Central memory CD4-positive, alpha-beta T cell (primary cell): ENCODE data around the gene PCDH15.

ENCODE experiments used
- DNase-seq: peaks from one replicate; pipeline ENCODE4 v3.0.0; 2022

The PCDH15 gene

DNA sequence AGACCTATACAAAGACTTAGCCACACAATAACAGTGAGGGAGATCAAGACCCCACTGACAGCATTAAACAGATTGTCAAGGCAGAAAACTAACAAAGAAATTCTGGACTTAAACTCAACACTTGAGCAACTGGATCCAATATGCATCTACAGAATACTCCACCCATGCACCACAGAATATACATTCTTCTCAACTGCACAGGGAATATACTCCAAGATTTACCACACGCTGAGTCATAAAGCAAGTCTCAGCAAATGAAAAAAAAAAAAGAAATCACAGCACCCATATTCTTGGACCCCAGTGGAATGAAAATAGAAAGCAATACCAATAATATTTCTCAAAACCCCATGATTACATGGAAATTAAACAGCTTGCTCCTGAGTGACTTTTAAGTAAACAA is 680.2 kb downstream of the PCDH15 start:
- DNase-seq: no peak

DNA sequence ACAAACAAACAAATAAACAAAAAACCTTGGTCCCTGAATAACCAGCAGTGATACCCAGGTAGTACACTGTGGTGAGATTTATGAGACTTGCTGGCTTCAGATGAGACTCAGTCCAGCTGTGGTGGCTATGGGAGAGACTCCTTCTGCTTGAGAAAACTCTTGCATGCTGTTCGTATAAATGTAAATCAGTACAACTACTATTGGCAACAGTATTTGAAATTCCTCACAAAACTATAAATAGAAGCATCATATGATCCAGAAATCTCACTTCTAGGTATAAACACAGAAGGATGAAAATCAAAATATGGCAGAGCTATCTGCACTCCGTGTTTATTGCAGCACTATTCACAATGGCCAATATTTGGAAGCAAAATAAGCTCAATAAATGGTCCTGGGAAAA is 692.1 kb downstream of the PCDH15 start:
- DNase-seq: no peak

DNA sequence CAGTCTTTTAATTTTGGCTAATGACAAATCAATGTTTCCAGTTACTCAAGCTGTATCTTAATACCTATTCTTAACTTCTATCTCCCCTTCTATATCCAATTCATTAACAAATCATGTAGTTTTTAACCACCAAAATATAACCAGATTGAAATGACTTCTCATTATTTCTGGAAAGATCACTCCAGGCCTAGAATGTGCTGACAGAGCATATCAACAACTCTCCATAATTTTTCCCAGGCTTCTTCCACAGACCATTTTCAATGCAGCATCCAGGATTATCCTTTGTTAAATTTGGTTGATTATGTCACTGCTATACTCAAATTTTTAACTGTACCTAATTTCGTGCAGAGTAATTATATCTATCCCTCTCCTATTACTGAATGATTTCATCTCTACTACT is 704.1 kb downstream of the PCDH15 start:
- DNase-seq: no peak

DNA sequence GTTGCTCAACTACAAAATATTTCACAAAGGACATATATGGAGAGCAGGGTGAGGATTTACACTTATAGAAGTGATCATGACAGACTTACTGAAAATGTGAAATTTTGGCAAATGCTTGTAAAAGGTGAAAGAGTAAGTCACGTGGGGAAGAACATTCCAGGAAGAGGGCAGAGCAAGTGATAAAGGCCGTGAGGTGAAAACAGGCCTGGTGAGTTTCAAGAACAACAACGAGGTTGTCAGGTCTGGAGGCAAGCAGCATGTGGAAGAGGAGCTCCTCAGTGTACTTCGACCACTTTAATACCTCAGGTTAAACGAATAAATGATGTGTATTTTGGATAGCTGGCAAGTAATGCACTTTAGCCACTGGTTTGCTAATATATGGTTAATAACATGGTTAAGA is 706.7 kb downstream of the PCDH15 start:
- no peak for DNase-seq

DNA sequence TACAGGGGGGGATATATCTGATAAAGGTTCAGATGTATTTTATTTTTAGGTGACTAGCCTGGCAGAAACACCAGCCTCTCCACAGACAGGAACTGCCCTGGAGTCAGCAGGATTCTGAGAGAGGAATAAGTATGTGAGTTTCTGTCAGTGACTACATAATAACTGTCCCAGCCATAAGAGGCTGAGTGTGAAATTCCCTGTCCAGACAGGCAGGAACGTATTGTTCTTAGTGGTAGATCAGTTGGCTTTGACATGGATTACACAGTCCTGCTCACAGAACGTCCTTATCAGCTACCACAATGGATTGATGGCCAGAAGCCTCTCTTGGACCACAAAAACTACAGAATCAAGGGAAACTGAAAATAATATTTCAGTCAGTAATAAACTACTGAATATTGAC is 709.8 kb downstream of the PCDH15 start:
- DNase-seq: no peak

DNA sequence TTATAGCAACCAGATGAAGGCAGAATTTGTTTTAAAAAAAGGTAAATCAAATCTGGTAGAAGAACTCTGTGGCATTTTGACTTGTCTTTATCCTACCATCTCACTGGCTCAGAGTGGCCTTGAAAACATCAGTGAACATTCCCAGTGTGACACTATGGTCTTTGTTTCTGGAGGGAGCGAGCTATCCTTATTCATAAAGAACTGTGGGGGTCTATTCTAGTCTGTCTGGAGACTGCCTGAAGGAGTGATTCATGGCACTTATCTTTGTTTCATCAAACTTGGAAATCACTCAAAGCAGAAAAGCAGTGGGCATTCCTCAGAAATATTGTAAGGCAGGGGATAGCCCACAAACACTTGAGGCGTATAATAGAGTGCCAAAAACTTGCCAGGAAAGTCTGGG is 719.1 kb downstream of the PCDH15 start:
- DNase-seq: no peak

DNA sequence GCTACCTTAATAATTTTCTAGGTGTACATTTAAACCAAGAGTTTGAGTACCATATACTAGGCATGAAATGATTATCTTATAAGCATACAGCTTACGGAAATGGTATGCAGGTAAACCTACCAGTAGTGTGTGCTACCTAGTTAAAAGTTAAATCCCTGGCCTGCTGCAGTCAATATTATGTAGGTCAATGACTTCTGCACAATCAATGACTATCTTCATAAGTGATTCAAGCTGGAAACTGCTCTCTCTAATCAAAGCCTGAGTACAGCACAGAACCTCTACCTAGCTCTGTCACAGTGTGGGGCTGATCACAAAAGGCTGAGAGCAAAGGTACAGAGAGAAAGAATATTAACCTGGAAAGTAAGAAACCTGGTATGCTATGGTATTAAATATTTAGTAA is 733.7 kb downstream of the PCDH15 start:
- DNase-seq: no peak

DNA sequence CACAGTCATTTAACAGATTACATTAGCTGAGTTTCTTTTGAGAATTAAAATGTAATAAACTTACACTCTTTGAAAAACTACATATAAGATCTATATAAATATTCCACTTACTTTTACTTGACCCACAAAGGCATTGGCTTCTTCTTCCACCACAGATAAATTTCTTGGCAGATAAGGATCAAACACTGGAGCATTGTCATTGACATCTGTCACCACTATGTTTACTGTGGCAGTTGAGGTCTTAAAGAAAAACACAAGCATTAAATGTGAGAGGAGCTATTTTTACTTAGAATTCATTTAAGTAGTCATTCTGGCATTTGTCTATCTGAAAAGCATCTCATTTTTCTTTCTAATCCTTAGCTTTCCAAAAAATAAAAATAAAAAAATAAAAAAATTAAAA is 734.4 kb downstream of the PCDH15 start:
- DNase-seq: no peak

DNA sequence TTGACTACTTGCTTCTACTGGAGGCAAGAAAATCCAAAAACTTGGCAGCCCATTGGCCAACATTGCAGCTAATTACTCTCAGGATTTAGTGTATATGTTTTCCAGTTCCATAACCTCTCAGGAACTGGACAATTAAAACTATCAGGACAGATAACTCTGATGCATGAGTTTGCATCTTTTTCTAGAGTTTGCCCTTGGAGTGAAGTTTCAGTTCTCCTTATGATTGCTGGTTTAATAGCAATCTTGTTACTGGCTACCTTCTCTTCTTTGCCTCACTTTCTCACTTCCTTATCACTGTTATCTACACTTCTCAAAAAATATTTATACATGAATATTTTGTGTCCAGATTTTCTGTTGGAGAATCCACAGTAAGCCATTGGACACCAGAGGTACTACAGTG is 735.9 kb downstream of the PCDH15 start:
- no peak for DNase-seq

DNA sequence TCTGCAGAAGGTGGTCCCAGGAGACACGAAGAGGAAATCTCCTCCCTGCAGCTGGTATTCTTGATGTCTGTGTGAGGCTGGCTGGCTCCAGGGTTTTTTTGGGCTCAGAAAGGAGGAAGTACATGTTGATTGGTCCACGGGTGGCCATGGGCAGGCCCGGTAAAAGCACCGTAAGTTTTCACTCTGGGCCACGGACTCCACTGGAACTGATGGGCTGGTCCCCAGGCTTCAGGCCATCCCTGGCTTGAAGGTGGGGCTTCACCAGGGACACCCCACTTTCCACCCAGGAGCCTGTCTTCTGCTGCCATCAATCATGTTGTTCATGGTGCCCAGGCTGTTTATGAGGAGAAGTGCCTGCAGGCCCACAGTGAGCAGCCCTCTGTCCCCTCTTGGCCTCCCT is 736.8 kb downstream of the PCDH15 start:
- DNase-seq: no peak

DNA sequence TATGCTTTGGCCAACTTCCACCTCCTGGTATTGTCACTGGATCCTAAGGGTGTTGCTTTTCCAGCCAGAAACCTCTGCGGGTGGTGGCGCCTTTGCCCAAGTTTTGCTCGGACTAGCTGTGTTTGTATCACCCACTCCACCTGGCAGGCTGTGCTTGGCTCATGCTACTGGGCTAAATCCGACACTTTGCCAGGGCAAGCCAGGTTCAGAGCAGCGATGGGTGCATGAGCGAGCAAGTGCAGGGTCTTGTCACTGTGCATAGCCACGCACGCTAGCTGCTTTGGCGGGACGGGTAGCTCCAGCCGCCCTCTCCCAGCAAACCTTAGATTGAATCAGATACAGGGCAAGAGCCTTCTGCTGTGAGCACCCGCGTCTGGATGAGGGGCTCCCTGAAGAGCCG is 737.5 kb downstream of the PCDH15 start:
- DNase-seq: no peak

DNA sequence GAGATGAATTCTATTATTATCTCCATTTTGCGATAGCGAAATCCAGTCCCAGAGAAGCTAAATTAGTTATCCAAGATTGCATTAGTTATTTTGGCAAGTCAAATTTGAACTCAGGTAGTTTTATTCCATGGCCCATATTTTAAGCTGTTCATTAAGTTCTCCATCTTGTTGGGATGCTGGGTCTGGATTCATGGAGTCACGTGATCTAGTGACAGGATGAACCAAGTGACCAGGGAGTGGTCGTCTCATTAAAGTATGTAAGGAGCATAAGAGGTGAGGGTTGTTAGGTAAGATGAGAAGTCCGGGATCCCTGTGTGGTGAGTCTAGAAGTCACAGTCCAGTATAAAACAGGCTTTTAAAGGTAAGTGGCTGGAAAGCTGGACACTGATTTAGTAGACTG is 740.5 kb downstream of the PCDH15 start:
- no peak for DNase-seq

DNA sequence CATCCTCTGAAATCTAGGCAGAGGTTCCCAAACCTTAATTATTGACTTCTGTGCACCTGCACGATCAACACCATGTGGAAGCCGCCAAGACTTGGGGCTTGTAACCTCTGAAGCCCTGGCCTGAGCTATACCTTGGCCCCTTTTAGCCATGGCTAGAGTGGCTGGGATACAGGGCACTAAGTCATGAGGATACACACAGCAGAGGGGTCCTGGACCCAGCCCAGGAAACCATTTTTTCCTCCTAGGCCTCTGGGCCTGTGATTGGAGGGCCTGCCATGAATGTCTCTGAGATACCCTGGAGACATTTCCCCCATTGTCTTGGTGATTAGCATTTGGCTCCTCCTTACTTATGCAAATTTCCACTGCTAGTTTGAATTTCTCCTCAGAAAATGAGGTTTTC is 743.7 kb downstream of the PCDH15 start:
- DNase-seq: no peak

DNA sequence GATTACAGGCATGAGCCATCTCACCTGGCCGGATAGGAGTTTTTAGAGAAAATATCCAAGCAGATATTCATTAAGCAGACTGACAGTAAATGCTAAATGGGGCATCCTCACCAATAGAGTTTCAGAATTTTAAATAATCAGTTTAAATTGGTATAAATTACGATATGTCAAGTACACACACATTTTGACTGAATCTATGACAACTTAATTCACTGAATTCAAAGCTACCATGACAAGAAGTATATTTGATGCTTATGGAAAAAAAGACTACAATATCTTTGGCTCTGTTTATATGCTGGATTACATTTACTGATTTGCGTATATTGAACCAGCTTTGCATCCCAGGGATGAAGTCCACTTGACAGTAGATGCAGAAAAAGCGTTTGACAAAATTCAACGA is 774.7 kb downstream of the PCDH15 start:
- DNase-seq: no peak

DNA sequence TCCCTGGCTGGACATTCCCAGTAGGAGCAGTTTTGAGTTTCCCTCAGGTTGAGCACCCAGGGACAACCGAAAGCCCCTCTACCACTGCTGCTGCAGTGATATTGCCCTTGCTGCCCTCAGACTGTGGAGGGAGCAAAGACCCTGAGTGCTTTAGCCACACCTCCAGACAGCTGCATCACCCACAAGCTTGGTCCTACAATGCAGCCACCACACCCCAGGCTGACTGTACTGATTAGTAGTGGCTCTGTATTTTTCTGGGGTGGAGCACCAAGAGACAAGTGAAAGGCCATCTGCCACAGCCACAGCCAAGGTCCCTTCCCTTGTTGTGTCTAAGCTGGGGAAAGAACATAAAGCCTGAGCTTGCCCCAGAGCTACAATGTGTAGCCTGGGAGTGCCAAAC is 789.9 kb downstream of the PCDH15 start:
- no peak for DNase-seq

DNA sequence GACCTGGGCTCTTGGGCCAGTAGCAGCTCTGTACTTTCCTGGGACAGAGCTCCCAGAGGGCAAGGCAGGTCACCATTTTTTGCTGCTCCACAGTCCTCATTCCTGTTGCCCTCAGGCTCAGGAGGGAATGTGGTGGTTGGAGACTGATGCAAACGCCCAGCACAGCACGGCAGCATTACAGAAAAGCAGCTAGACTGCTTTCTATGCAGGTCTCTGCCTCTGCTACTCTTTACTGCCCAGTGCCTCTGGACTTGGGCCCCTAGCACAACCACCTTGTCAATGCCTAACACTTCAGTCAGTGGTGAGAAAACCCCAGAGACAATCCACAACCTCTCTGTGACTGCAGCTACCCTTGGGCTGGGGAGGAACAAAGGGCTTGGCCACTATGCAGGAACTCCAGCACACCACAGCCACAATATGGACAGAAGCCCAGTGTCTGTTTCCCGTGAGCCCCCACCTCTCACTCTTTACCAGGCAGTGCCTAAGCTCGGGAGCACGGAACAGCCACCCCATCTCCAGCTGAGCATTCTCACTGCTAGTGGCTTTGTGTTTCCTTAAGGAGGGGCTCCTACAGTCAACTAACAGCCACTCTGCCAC is 790.6 kb downstream of the PCDH15 start:
- DNase-seq: no peak

DNA sequence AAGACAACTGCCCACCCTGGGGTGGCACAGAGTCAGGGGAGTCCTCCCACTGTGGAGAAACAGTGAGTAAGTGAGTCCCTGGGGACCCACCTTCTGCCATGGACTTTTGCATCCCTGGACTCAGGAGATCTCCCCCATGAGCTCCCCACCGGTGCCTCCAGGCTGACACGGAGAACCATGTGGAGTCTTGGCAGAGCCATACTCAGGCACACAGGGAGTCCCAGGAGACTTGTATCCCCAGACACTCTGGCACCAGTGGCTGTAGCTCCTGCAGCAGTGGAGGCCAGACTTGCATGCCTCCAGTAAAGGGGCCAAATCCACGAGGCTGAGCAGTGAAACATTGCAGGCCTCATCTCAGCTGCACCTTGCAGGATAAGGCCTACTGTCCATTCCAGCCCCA is 791.4 kb downstream of the PCDH15 start:
- no peak for DNase-seq

DNA sequence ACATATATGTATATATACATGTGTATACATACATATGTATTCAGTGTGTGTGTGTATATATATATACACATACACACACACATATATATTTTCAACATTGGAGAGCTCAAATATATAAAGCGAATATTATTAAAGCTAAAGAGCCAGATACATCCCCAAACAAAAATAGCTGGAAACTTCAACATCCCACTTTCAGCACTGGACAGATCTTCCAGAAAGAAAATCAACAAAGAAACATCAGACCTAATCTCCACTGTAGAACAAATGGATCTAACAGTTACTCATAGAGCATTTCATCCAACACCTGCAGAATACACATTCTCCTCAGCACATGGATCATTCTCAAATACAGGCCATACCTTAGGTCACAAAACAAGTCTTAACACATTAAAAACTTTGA is 799.0 kb downstream of the PCDH15 start:
- no peak for DNase-seq

DNA sequence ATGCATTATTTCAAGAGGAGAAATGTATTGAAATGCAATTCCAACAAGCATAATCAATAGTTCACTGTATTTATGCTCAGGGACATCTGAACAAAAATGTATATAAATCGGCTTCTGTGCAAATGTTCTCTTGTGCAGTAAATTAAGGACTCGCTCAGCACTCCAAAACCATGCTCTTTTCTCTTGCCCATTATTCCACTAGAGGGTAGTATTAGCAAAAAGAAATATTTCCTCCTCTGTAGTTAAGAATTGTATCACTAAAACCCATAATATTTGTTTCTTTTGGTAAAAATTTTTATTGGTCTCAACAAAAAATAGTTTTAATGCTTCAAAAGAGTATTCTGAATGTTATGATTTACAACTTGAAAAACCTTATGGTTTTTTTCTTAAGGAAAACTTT is 803.1 kb downstream of the PCDH15 start:
- no peak for DNase-seq

DNA sequence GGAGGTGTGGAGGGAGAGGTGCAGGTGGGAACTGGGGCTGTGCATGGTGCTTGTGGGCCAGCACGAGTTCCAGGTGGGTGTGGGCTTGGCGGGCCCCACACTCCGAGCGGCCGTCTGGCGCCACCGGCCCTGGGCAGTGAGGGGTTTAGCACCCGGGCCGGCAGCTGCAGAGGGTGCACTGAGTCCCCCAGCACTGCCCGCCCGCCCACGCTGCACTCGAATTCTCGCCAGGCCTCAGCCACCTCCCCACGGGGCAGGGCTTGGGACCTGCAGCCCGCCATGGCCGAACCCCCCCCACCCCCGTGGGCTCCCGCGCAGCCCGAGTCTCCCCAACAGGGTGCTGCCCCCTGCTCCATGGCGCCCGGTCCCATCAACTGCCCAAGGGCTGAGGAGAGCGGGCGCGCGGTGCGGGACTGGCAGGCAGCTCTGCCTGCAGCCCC is 810.2 kb downstream of the PCDH15 start:
- DNase-seq: no peak

DNA sequence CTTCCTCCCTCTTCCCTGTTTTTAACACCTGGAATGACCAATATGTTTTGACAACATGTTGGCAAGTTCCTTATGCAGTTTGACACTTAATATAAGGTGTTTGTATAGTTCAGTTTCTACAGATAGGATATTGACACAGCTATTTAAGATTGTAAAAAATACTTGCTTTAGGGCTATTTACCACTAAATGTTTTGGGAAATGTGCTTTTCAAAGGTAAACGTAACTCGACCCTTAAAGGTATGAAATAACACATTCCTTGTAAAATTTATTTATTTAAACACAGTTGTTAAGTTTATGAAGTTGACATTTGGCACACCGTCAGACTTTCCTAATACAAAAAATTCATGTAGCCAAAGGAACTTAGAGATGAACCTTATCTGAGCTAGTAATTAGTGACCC is 817.6 kb downstream of the PCDH15 start:
- DNase-seq: no peak

DNA sequence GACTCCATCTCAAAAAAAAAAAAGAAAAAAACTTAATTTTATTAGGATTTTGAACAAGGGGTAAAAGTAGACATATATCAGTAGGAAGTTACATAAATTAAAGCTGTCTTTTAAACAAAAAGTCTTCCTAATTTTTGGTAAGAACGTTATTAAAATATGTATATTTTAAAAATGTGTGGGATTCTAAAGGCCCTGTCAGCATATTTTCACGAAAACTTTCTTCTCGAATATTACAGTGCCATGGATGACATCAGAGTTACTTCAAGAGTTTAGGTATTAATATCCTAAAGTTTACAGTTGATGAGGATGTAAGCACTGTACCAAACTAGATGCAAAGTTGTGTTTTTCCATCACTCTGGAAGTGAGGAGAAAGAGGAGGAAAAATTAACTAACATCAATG is 820.8 kb downstream of the PCDH15 start:
- no peak for DNase-seq

DNA sequence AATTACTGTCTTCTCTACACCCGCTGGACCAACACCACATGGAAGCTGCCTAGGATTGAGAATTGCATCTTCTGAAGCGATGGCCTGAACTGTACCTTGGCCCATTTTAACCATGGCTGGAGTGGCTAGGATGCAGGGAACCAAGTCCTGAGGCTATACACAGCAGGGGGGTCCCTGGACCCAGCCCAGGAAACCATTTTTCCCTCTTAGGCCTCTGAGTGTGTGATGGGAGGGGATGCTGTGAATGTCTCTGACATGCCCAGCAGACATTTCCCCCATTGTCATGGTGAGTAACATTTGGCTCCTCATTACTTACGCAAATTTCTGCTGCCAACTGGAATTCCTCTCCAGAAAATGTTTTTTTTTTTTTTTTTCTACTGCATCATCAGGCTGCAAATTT is 822.7 kb downstream of the PCDH15 start:
- DNase-seq: no peak

DNA sequence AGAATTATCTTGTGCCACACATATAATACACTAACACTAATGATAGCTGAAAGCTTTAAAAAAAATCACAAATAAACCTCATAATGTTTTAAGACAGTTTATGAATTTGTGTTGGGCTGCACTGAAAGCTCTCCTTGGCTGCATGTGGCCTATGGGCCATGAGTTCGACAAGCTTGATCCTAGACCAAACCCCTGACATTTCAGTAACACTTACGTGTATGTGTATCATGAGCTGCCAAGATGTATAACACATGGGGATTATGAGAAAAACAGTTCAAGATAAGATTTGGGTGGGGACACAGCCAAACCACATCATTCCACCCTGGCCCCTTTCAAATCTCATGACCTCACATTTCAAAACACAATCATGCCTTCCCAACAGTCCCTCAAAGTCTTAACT is 823.8 kb downstream of the PCDH15 start:
- DNase-seq: no peak

DNA sequence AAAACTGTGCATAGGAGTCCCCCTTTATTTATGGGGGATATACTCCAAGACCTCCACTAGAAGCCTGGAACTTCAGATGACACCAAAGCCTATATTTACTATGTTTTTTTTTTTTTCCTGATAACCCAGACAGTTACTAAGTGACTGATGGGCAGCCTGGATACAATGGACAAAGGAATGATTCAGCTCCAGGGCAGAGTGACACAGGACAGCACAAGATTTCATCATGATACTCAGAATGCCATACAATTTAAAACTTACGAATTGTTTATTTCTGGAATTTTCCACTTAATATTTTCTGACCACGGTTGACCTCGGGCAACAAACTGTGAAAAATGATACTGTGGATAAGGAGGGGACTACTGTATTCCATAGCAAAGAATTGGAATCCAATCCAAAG is 843.6 kb downstream of the PCDH15 start:
- no peak for DNase-seq

DNA sequence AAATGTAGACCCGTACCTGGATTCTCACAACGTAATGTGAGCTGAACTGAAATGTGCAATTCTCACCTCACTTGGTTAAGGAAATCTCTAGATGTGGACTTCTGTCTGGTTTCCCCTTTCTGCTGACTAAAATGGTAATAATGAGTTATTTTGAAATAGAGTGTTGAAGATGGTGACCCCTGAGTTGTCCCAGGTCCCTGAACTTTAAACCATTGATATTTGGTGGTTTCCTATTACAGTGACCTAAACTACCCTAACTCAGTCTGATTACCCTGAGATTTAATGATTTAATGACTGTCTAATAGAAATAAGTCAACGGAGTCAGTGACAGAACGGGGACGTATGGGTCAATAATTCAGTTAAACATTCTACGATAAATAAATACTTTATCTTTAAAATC is 845.9 kb downstream of the PCDH15 start:
- no peak for DNase-seq
